Activated naive CD8-positive, alpha-beta T cell (primary cell): ENCODE data around the gene B4GALNT4.
"Not testable (repeated sequence)": the region's sequence is repeated elsewhere in the genome, so short reads cannot be mapped to it uniquely, and the experiment has no call there.

ENCODE experiments used
- H3K27ac Mint-ChIP-seq: one replicate; pipeline ENCODE4 v1.8.0; 2021; ENCODE audit warnings: mixed read lengths
- H3K27me3 Mint-ChIP-seq: one replicate; pipeline ENCODE4 v1.8.0; 2021; ENCODE audit warnings: mixed read lengths
- H3K36me3 Mint-ChIP-seq: one replicate; pipeline ENCODE4 v1.8.0; 2021; ENCODE audit warnings: mixed read lengths
- H3K4me1 Mint-ChIP-seq: one replicate; pipeline ENCODE4 v1.8.0; 2021; ENCODE audit warnings: low read depth, mixed read lengths
- H3K4me3 Mint-ChIP-seq: one replicate; pipeline ENCODE4 v1.8.0; 2021; ENCODE audit warnings: mild to moderate bottlenecking, mixed read lengths
- H3K9me3 Mint-ChIP-seq: one replicate; pipeline ENCODE4 v1.8.0; 2021; ENCODE audit warnings: low read depth, mixed read lengths

The B4GALNT4 gene

DNA sequence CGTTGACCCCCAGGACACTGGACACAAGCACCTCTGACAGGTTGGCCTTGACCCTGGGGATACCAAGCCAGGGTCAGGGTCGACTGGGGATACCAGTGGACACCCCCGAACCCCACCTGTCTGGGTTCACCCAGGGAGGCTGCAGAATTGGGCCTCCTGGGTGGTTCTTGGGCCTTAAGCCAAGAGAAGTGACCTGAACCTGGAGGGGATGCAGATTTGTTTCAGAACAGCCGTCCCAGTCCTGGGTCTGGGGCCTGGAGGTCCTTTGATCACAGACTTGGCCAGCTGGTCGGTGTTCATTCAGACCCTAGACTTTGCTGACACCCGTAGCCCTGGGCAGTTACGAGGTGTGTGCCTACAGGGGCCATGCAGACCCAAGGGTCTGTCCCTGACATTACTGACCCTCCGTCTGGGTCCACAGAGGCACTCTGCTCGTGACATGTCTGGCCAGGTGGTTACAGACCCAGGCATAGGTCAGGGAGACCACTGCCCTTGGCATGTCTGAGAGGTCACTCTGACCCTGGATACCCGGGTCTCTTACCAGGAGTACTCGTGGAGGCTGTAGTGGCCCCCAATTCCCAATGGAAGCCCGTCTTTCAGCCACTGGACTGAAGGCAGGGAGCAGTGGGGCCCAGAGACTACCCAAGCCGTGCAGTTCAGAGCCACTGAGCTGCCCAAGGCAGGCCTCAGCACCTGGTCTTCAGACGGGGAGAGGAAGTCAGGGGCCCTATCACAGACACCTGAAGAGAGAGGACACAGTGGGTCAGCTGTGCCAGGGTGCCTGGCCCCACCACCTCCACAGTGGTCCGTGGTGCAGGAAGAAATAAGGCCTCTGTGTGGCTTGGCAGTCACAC is 39.1 kb downstream of the B4GALNT4 start:
- no peaks in the 10 kb centered on the region for H3K9me3 Mint-ChIP-seq
- no peak overlapping the region for H3K27ac Mint-ChIP-seq
- peaks cover 10% of the 10 kb centered on the region for H3K4me1 Mint-ChIP-seq
- no peaks in the 10 kb centered on the region for H3K36me3 Mint-ChIP-seq
- H3K4me3 Mint-ChIP-seq, result no peak overlapping the region
- H3K27me3 Mint-ChIP-seq, result no peaks in the 10 kb centered on the region

- H3K36me3 Mint-ChIP-seq, result no peaks in the 10 kb centered on the region
- no peaks in the 10 kb centered on the region for H3K27me3 Mint-ChIP-seq
- no peak overlapping the region for H3K27ac Mint-ChIP-seq
- H3K9me3 Mint-ChIP-seq, result no peaks in the 10 kb centered on the region
- H3K4me3 Mint-ChIP-seq, result no peak overlapping the region
- H3K4me1 Mint-ChIP-seq, result peaks cover 11% of the 10 kb centered on the region
Observed at GRCh38 chr11:409008-409599, 39.8 kb downstream of the B4GALNT4 start.

GRCh38 chr11:409600-410483 is 40.5 kb downstream of the B4GALNT4 start:
- no peak overlapping the region for H3K4me3 Mint-ChIP-seq
- H3K4me1 Mint-ChIP-seq, result peaks cover 18% of the 10 kb centered on the region
- no peak overlapping the region for H3K27ac Mint-ChIP-seq
- H3K36me3 Mint-ChIP-seq, result no peaks in the 10 kb centered on the region
- H3K27me3 Mint-ChIP-seq, result no peaks in the 10 kb centered on the region
- no peaks in the 10 kb centered on the region for H3K9me3 Mint-ChIP-seq

DNA sequence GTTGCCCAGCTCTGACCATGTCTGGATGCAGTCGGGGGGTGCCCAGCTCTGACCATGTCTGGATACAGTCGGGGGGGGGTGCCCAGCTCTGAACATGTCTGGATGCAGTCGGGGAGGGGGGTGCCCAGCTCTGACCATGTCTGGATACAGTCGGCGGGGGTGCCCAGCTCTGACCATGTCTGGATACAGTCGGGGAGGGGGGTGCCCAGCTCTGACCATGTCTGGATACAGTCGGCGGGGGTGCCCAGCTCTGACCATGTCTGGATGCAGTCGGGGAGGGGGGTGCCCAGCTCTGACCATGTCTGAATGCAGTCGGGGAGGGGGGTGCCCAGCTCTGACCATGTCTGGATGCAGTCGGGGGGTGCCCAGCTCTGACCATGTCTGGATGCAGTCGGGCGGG is 41.4 kb downstream of the B4GALNT4 start:
- H3K9me3 Mint-ChIP-seq, H3K27ac Mint-ChIP-seq, H3K36me3 Mint-ChIP-seq, H3K4me3 Mint-ChIP-seq, H3K27me3 Mint-ChIP-seq: not testable (repeated sequence)
- peaks cover 24% of the 10 kb centered on the region for H3K4me1 Mint-ChIP-seq

DNA sequence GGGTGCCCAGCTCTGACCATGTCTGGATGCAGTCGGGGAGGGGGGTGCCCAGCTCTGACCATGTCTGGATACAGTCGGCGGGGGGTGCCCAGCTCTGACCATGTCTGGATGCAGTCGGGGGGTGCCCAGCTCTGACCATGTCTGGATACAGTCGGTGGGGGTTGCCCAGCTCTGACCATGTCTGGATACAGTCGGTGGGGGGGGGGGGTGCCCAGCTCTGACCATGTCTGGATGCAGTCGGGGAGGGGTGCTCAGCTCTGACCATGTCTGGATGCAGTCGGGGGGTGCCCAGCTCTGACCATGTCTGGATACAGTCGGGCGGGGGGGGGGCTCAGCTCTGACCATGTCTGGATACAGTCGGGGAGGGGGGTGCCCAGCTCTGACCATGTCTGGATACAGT is 42.2 kb downstream of the B4GALNT4 start:
- peaks cover 29% of the 10 kb centered on the region for H3K4me1 Mint-ChIP-seq
- not testable (repeated sequence) for H3K36me3 Mint-ChIP-seq, H3K27me3 Mint-ChIP-seq, H3K4me3 Mint-ChIP-seq, H3K27ac Mint-ChIP-seq, H3K9me3 Mint-ChIP-seq

DNA sequence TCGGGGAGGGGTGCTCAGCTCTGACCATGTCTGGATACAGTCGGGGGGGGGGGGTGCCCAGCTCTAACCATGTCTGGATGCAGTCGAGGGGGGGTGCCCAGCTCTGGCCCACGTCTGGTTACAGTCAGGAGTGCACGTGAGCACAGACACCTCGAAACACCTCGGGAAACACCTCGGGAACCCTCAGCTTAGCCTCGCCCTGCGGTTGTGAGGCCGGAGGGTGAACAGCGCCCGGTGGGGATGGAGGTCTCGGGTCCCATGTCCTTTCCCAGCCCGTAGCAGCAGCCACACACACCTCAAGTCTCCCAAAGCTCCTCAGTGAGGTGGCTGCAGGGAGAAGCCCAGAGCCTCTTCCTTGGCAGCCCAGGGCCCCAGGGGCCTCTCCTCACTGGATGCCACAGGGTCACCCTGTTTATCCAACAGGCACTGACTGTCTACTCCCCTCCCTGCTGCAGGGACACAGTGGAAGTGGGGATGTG is 43.4 kb downstream of the B4GALNT4 start:
- H3K4me1 Mint-ChIP-seq, result peaks cover 28% of the 10 kb centered on the region
- H3K27ac Mint-ChIP-seq, result no peak overlapping the region
- no peaks in the 10 kb centered on the region for H3K9me3 Mint-ChIP-seq
- H3K27me3 Mint-ChIP-seq, result no peaks in the 10 kb centered on the region
- H3K36me3 Mint-ChIP-seq, result no peaks in the 10 kb centered on the region
- peak overlapping the region; percentile 58 for H3K4me3 Mint-ChIP-seq

DNA sequence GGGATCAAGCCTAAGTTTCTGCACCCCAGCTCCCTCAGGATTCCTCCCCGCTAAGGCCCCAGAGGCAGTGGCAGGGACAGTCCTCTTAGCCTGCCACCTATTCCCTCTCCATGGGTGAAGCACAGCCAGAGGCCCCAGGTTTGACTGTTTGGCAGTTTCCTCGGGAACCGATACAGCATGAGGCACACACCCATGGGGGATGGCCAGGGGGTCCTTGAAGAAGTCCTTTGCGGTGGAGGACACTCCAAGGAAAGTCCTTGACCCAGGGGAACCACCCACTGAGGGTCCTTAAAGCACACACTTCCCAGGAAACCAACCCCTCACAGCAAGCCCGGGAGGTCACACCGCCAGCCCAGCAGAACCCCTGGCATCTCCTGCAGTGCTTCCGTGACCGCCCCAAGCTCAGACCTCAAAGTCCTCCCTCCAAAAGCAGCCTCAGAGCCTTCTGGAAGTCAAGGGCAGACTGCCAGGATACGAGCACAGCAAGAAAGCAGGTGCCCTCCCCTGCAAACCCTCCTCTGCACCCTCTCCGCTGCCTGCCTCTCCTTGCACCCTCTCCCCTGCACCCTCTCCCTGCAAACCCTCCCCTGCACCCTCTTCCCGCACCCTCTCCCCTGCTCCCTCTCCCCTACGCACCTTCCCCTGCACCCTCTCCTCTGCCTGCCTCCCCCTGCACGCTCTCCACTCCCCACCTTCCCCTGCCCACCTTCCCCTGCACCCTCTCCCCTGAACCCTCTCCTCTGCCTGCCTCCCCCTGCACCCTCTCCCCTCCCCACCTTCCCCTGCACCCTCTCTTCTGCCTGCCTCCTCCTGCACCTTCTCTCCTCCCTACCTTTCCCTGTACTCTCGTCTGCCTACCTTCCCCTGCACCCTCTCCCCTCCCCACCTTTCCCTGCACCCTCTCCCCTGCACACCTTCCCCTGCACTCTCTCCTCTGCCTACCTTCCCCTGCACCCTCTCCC is 44.1 kb downstream of the B4GALNT4 start:
- H3K4me1 Mint-ChIP-seq, result peaks cover 28% of the 10 kb centered on the region
- peak overlapping the region; percentile 58 for H3K4me3 Mint-ChIP-seq
- no peaks in the 10 kb centered on the region for H3K36me3 Mint-ChIP-seq
- H3K27me3 Mint-ChIP-seq, result no peaks in the 10 kb centered on the region
- no peaks in the 10 kb centered on the region for H3K9me3 Mint-ChIP-seq
- H3K27ac Mint-ChIP-seq, result no peak overlapping the region

DNA sequence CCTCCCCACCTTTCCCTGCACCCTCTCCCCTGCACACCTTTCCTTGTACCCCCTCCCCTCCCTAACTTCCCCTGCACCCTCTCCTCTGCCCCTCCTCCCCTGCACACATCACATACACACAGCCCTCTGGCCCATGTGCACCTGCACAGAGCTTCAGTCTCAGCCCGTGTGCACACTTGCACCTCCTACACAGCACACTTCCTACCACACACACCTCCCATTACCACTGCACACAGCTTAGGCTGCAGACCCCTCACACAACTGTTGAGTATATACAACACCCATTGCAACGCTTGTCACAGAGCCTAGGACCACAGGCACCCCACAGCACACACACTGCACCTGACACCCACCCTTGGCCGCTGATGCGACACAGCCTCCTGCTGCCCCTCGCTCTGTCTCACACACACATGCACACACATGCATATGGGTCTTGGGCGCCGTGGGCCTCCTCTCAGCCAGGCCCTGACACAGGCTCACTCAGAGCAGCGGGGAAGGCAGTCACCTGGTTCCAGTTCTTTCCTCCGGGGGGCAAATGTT is 45.1 kb downstream of the B4GALNT4 start:
- peak overlapping the region; percentile 85 for H3K27ac Mint-ChIP-seq
- H3K36me3 Mint-ChIP-seq, result no peaks in the 10 kb centered on the region
- H3K4me3 Mint-ChIP-seq, result peak overlapping the region; percentile 93
- no peaks in the 10 kb centered on the region for H3K27me3 Mint-ChIP-seq
- H3K4me1 Mint-ChIP-seq, result peaks cover 27% of the 10 kb centered on the region
- no peaks in the 10 kb centered on the region for H3K9me3 Mint-ChIP-seq

DNA sequence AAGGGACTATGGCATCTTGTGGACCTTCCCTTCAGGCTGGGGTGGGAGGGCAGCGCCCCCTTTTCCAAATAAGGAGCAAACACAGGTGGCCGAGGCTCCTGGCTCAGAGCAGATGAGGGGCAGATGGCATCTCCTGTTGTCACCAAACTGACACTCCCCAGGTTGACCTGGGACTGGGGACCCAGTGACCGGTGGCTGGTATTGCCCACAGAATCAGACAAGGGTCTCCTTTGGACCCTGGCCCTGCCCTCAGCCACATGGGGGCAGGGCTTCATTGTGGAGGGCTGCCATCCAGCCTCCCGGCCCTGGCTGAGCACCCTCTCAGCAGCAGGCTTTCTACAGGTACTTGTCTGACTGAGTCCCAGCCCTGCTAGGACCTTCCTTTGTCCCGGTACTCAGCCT is 46.3 kb downstream of the B4GALNT4 start:
- Mint-ChIP-seq H3K9me3 (no peaks in the 10 kb centered on the region), H3K4me3 (peak overlapping the region; percentile 93), H3K27ac (peak overlapping the region; percentile 85), H3K4me1 (peaks cover 27% of the 10 kb centered on the region), H3K27me3 (no peaks in the 10 kb centered on the region), H3K36me3 (no peaks in the 10 kb centered on the region)

- H3K4me1 Mint-ChIP-seq, result peaks cover 27% of the 10 kb centered on the region
- peak overlapping the region; percentile 85 for H3K27ac Mint-ChIP-seq
- no peaks in the 10 kb centered on the region for H3K27me3 Mint-ChIP-seq
- no peaks in the 10 kb centered on the region for H3K9me3 Mint-ChIP-seq
- no peaks in the 10 kb centered on the region for H3K36me3 Mint-ChIP-seq
- peak overlapping the region; percentile 93 for H3K4me3 Mint-ChIP-seq
Observed at GRCh38 chr11:416051-416756, 46.9 kb downstream of the B4GALNT4 start.

- Mint-ChIP-seq H3K9me3 (no peaks in the 10 kb centered on the region), H3K4me3 (peak overlapping the region; percentile 93), H3K4me1 (peaks cover 27% of the 10 kb centered on the region), H3K27ac (no peak overlapping the region), H3K27me3 (no peaks in the 10 kb centered on the region), H3K36me3 (no peaks in the 10 kb centered on the region)
Observed at GRCh38 chr11:416757-417621, 47.7 kb downstream of the B4GALNT4 start.

GRCh38 chr11:417652-418342 is 48.5 kb downstream of the B4GALNT4 start:
- Mint-ChIP-seq H3K9me3 (no peaks in the 10 kb centered on the region), H3K4me3 (peak overlapping the region; percentile 70), H3K27ac (no peak overlapping the region), H3K27me3 (no peaks in the 10 kb centered on the region), H3K36me3 (no peaks in the 10 kb centered on the region), H3K4me1 (peaks cover 24% of the 10 kb centered on the region)
